Stimulated activated naive CD4-positive, alpha-beta T cell (primary cell): Measurements from ENCODE around the gene LRRTM1.

Source experiments
- DNase-seq, 6 experiments: peaks; one replicate each; lab custom pipeline; 2025; lab: John Stamatoyannopoulos, UW

The LRRTM1 gene

DNA sequence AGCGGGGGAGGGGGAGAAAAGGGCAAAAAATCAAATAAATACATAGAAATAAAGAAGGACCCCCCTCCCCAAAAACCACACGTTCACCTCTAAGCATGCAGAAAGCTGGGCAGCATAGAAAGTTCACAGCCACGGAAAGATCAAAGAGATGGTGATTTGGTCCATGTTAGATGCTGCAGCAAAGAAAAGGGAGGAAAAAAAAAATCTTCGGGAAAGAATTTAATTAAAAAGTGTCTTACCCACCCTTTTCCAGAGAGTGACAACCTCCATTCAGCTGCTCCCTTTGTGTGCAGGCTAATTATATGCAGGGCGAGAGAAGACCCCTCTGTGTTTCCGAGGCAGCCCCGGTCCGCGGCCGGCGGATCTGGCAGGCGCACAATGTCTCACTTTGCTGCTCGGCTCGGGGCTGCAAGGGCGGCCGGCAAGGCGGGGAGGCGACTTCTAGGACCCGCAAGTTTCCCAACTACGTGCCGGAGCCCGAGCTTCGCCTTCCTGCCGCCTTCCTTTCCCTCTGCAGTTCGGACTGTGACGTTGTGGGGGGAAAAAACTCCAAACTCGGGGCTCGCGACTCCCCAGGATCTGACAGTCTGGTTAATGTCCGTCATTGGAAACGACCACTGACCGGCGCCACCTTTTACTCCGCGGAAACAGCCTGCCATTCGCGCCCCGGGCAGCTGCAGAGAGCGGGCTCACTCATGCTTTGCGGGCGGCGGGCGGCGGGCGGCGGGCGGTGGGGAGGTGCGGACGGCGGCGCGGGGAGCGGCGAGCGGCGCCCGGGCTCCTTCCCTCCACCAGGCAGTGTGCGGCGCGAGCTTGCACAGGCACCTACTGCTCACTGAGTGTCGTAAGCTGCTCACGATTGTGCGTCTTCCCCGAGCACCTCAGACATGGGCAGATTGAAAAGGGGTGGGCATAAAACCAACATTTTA lies at the start of gene LRRTM1:
Gene LRRTM1 (minus strand): TSS at position 844 of the 929 bp plus-strand sequence. CDS start 933 bp downstream, outside the sequence.
- no peak for DNase-seq

DNA sequence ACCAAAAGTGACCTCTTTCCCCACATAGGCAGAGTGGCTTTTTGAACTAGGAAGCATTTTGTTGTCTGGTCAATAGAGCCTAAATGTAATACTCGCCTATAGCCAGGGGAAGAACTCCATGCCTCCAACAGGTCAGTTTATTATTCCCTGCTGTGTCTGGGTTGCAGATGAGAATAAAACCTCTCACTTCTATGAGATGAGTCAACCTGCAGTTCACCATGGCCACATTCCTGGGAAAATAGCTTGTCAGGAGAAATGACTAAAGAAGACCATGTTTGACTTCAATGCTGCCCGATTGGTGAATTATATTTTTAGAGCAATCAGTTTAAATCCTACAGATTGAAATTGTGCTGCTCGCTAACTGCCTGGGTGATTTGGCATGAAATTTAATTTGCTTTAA lies 46.7 kb upstream of the LRRTM1 start:
- DNase-seq, result no peak

DNA sequence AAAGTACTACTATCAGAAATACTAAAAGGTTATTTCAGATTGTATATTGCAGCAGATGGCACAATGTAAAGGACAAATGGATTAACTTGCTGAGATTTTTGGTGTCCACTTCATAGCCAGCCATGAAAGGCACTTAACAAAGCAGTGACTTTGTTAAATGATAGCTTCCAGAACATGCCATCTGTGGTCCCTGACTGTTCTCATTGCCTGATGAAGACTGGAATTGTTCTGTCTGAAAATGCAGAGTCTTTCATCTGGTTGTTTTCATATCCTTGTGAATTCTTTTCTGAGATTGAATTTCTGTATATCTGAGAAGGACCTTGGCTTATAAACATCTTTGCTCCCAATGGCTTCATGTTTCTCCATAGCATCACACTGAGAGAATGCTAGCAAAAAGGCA lies 44.4 kb upstream of the LRRTM1 start:
- DNase-seq, result no peak

DNA sequence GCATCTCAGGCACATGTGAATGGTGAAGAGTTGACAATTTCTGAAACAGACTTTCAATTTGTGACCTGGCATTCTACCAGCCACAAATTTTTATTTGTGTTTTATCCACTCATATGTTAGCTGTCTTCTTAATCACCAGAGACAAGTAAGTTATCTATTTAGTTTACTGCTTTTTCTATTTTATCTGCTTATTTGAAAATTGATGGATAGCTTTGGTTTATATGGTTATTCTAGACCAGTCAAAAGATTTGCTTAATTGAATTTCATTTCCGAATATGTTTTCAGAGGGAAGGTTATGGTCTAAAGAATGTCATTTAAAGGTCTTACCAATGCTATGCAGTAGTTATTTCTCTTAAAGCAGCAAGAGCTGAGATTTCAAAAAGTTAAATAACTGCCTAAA lies 43.5 kb upstream of the LRRTM1 start:
- DNase-seq, result no peak

- no peak for DNase-seq
Observed at GRCh38 chr2:80340022-80340421, 35.5 kb upstream of the LRRTM1 start.

DNA sequence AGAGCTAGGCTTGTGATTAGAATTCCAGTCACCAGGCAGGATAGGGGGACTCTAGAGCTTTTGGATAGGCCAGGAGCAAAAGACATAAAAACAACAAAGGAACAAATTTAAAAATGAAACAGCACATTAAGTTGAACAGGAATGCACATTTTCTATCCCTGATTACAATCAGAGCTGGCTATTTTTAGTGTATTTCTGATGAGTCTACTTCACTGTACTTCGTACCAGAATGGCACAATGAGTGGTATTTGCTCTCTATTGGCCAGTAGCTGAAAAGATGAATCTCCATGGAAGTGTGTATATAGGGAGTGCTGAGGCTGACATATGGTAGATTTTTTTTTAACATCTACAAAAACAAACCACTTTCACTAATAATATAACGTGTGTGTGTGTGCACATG lies 34.2 kb upstream of the LRRTM1 start:
- no peak for DNase-seq

- DNase-seq, result no peak
Observed at GRCh38 chr2:80335411-80335810, 30.9 kb upstream of the LRRTM1 start.

GRCh38 chr2:80333886-80334285 lies 29.3 kb upstream of the LRRTM1 start:
- no peak for DNase-seq

GRCh38 chr2:80330527-80331450 lies 26.2 kb upstream of the LRRTM1 start:
- DNase-seq, result no peak

- no peak for DNase-seq
Observed at GRCh38 chr2:80329491-80329890, 24.9 kb upstream of the LRRTM1 start.

GRCh38 chr2:80328159-80328571 lies 23.6 kb upstream of the LRRTM1 start:
- DNase-seq, result no peak

- DNase-seq, result no peak
Observed at GRCh38 chr2:80326861-80327260, 22.3 kb upstream of the LRRTM1 start.

DNA sequence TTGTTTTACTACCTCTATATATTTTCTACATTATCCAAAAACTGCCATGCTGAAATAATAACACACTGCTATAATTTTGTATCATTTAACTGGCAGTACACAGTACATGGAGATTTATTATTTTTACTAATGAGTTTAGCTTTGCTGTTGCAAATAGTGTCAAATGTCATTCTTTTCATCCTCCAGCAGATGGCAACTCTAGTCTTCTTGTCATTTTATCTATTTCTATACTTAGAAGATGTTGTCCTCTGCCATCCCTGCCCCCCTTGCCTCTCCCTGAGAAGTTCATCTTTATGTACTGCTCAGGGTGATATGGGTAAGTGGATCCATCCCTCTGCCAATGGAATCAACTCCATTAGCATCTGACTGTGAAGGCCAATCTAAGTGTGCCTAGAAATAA lies 21.7 kb upstream of the LRRTM1 start:
- no peak for DNase-seq

DNA sequence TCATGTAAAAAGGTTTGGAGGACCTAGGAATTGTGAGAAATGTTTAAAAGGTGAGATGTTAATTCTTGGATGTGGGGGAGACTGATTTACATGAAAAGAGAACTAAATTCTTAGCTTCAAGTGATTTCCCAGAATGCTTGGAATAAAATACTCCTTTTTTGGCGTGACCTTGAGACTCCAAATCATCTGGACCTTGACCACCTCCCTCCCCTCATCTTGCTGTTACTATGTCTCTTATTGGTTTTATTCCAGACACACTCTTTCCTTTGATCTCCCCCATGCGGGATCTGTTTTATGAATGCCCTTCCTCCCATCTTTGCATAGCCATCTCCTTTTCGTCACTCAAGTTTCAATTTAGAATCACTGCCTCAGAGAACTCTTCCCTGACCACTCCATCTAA lies 20.0 kb upstream of the LRRTM1 start:
- no peak for DNase-seq

DNA sequence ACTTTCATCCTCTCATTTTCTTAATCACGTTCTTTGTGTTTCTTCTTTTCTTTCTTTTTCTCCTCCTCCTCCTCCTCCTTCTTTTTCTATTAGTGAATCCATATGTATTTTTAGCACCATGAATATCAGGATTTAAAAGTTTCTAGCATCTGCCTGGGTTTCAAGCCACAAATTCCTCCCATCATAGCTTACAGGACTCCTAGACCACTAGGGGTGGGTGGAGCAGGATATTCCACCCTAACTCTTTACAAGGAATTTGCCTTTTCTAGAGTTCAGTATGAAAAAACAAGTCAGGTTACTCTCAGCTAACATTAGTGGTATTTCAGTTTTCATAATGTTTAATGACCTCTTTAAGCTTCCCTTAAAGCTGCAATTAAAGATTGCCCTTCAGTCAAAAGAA lies 19.1 kb upstream of the LRRTM1 start:
- no peak for DNase-seq

DNA sequence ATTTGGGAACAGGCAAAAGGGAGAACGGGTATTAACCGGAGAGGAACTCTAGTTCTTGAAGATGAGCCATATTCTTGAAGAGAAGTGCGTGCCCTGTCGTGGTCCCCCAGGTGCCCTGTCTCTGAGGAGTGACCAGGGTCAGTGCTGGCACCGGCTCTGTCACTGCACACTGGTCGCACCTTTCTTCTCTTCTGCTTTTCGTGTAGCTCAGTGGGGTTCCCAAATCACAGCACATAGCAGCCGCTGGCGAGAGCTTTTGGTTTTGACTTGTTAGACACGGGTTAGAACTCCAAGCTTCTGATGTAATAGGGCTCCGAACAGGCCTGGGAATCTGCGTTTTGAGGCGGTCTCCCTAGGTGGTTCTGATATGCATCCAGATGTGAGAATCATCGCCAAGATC lies 18.4 kb upstream of the LRRTM1 start:
- no peak for DNase-seq

GRCh38 chr2:80322311-80322920 lies 17.9 kb upstream of the LRRTM1 start:
- no peak for DNase-seq

DNA sequence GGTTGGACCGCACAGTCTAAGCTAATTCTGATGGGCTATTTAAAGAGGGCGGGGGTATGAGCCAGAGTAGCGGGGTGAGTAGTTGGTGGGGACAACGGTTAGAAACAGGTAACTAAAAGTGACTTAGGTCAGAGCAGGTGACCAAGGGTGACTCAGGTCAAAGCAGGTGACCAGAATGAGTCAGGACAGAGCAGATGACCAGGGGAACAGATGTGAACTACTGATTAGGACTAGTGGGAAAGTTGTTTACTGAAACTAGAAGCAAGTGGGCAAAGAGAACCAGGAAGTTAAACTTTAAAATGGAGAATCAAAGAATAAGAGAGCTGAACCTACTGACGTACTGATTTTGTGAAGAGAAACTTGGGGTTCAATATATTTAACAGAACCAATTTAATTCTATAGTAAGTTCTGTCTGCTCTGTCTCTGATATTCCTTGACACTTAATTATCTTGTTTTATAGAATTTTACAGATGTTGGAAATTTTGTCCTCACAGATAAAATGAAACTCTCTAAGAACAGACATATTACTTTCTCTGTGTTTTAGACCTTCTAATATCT lies 7.8 kb upstream of the LRRTM1 start:
- DNase-seq, result no peak

DNA sequence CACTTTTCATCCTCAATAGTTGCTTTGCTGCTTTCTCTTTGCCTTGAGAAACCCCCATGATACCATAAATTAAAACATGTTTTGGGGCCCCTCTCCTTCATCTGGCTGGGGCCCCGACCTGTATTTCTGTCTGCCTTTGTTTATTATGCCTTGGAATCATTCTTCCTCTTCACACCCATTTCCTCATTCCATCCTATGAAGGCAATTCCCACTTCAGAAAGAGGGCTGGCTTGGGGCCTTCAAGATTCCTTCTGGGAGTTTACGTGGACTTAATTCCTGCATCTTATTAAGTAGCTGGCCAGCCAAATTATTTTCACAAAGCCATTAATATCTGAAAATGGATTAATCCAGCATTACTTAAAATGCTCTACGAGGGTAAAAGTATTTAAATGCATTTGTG lies 6.8 kb upstream of the LRRTM1 start:
- DNase-seq, result no peak

DNA sequence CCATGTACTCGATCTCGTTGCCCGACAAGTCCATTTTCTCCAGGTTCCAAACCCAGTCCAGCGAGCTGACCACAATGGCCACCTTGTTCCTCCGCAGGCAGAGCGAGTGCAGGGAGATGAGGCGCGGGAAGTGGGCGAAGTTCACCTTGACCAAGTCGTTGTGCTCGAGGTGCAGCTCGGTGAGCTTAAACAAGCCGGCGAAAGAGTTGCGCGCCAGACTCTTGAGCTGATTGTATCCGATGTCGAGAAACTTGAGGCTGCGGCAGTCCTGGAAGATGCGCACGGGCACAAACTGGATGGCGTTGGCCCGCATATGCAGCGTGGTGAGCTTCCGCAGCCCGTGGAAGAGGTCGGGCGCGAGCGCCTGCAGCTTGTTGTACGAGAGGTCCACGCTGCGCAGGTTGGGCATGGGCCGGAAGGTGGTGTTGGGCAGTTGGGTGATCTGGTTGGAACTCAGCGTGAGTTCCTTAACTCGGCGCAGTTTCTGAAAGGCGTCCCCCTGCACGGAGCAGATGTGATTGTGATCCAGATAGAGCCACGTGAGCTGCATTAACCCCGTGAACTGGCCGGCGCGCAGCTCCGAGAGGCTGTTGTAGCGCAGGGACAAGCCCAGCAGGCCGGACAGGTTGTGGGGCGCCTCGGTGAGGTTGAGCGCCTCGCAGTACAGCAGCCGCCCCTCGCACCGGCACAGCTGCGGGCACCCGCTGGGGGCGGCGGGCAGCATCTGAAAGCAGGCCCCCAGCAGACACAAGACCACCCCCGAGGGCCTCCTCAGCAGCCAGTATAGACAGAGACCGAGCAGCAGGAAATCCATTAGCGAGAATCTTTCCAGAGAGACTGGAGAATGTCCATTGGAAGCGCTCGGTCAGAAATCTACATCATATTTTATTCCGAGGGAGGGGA lies 1.3 kb downstream of the LRRTM1 start:
- DNase-seq, result no peak
